Measurements from ENCODE around the gene NFIA.

The NFIA gene

GRCh38 chr1:61082311-61083012, at the start of gene NFIA:
Gene NFIA, plus strand, starts transcription at chr1:61082561.
- DNase-seq (ENCODE audit: low read depth in 4 of 4, low spot score in 1 of 4), result no peak

GRCh38 chr1:61035880-61036279, 46.5 kb upstream of the NFIA start:
- no peak for DNase-seq (ENCODE audit: low read depth in 4 of 4, low spot score in 1 of 4)

GRCh38 chr1:61042466-61043009, 39.8 kb upstream of the NFIA start:
- no peak for DNase-seq (ENCODE audit: low read depth in 4 of 4, low spot score in 1 of 4)

GRCh38 chr1:61043010-61043820, 39.1 kb upstream of the NFIA start:
- peak; percentile 72 to 80 (median 78) for DNase-seq (ENCODE audit: low read depth in 4 of 4, low spot score in 1 of 4)

- no peak for DNase-seq (ENCODE audit: low read depth in 4 of 4, low spot score in 1 of 4)
Measured at GRCh38 chr1:61046434-61046833, 35.9 kb upstream of the NFIA start.

- DNase-seq (ENCODE audit: low read depth in 4 of 4, low spot score in 1 of 4), result no peak
Measured at GRCh38 chr1:61047061-61047460, 35.3 kb upstream of the NFIA start.

GRCh38 chr1:61049850-61050540, 32.4 kb upstream of the NFIA start:
- peak; percentile 77 to 95 (median 82) for DNase-seq (ENCODE audit: low read depth in 4 of 4, low spot score in 1 of 4)

GRCh38 chr1:61050541-61051442, 31.6 kb upstream of the NFIA start:
- no peak for DNase-seq (ENCODE audit: low read depth in 4 of 4, low spot score in 1 of 4)

GRCh38 chr1:61051443-61051718, 31.0 kb upstream of the NFIA start:
- no peak for DNase-seq (ENCODE audit: low read depth in 4 of 4, low spot score in 1 of 4)

- DNase-seq (ENCODE audit: low read depth in 4 of 4, low spot score in 1 of 4), result no peak
Measured at GRCh38 chr1:61051719-61052394, 30.5 kb upstream of the NFIA start.

GRCh38 chr1:61052395-61053225, 29.8 kb upstream of the NFIA start:
- no peak for DNase-seq (ENCODE audit: low read depth in 4 of 4, low spot score in 1 of 4)

- no peak for DNase-seq (ENCODE audit: low read depth in 4 of 4, low spot score in 1 of 4)
Measured at GRCh38 chr1:61053226-61053711, 29.1 kb upstream of the NFIA start.

GRCh38 chr1:61053712-61054600, 28.4 kb upstream of the NFIA start:
- DNase-seq (ENCODE audit: low read depth in 4 of 4, low spot score in 1 of 4), result no peak

- no peak for DNase-seq (ENCODE audit: low read depth in 4 of 4, low spot score in 1 of 4)
Measured at GRCh38 chr1:61054601-61054993, 27.8 kb upstream of the NFIA start.

GRCh38 chr1:61055110-61055614, 27.2 kb upstream of the NFIA start:
- DNase-seq (ENCODE audit: low read depth in 4 of 4, low spot score in 1 of 4), result no peak

GRCh38 chr1:61056196-61056572, 26.2 kb upstream of the NFIA start:
- DNase-seq (ENCODE audit: low read depth in 4 of 4, low spot score in 1 of 4), result no peak

- no peak for DNase-seq (ENCODE audit: low read depth in 4 of 4, low spot score in 1 of 4)
Measured at GRCh38 chr1:61056573-61057439, 25.6 kb upstream of the NFIA start.
